Measurements from ENCODE around the gene RGS12. TPM values are rescaled to one million over a fixed set of nuclear protein-coding genes. Genes with fewer than 3 reads are reported as not detected.

RGS12 gene, protein sequence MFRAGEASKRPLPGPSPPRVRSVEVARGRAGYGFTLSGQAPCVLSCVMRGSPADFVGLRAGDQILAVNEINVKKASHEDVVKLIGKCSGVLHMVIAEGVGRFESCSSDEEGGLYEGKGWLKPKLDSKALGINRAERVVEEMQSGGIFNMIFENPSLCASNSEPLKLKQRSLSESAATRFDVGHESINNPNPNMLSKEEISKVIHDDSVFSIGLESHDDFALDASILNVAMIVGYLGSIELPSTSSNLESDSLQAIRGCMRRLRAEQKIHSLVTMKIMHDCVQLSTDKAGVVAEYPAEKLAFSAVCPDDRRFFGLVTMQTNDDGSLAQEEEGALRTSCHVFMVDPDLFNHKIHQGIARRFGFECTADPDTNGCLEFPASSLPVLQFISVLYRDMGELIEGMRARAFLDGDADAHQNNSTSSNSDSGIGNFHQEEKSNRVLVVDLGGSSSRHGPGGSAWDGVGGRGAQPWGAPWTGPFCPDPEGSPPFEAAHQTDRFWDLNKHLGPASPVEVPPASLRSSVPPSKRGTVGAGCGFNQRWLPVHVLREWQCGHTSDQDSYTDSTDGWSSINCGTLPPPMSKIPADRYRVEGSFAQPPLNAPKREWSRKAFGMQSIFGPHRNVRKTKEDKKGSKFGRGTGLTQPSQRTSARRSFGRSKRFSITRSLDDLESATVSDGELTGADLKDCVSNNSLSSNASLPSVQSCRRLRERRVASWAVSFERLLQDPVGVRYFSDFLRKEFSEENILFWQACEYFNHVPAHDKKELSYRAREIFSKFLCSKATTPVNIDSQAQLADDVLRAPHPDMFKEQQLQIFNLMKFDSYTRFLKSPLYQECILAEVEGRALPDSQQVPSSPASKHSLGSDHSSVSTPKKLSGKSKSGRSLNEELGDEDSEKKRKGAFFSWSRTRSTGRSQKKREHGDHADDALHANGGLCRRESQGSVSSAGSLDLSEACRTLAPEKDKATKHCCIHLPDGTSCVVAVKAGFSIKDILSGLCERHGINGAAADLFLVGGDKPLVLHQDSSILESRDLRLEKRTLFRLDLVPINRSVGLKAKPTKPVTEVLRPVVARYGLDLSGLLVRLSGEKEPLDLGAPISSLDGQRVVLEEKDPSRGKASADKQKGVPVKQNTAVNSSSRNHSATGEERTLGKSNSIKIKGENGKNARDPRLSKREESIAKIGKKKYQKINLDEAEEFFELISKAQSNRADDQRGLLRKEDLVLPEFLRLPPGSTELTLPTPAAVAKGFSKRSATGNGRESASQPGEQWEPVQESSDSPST (N-terminal part only)
- total RNA-seq (2022; extraction: Qiagen RNA extraction), result 10.0 to 13.4 TPM (median 12.4 TPM) in 5 replicates

GRCh38 chr4:3292571-3293400 lies at the start of gene RGS12:
RGS12 (plus strand) TSS chr4:3293021; CDS start chr4:3316171, 23,150 bp downstream.

GRCh38 chr4:3248811-3249661 lies 43.8 kb upstream of the RGS12 start, which contains the start of gene MSANTD1:
MSANTD1 (plus strand) TSS chr4:3249159; CDS start chr4:3249223, 64 bp downstream.

Other genes with a start within 250 kb of the RGS12 start
- gene HTT-AS, start 218.5 kb upstream of the RGS12 start, total RNA-seq (2022; extraction: Qiagen RNA extraction), result not detected in 5 replicates
- gene HTT, start 218.3 kb upstream of the RGS12 start, total RNA-seq (2022; extraction: Qiagen RNA extraction), result 11.4 to 12.6 TPM (median 12.5 TPM) in 5 replicates
- gene MSANTD1, start 43.9 kb upstream of the RGS12 start, total RNA-seq (2022; extraction: Qiagen RNA extraction), result 0.08 to 0.20 TPM (median 0.12 TPM) in 5 replicates
- 0.07 to 0.31 TPM (median 0.19 TPM) in 5 replicates for gene HGFAC, start 148.9 kb downstream of the RGS12 start, total RNA-seq (2022; extraction: Qiagen RNA extraction)
- gene DOK7, start 170.3 kb downstream of the RGS12 start, total RNA-seq (2022; extraction: Qiagen RNA extraction), result 0.19 to 0.82 TPM (median 0.48 TPM) in 5 replicates
- gene LRPAP1, start 239.4 kb downstream of the RGS12 start, total RNA-seq (2022; extraction: Qiagen RNA extraction), result 108 to 137 TPM (median 128 TPM) in 5 replicates

All from A549 treated with Mapracorat at 1 μM for 4 hours (cell line).